8988T (cell line): Measurements from ENCODE around the gene TPD52L1.

Experiments used
- DNase-seq: peaks from one replicate; pipeline ENCODE4 v3.0.0; 2011

TPD52L1 gene

GRCh38 chr6:125246566-125246965, 93.0 kb downstream of the TPD52L1 start:
- DNase-seq, result no peak

GRCh38 chr6:125248136-125248535, 94.6 kb downstream of the TPD52L1 start:
- no peak for DNase-seq

- DNase-seq, result no peak
Observed at GRCh38 chr6:125250511-125250910, 96.9 kb downstream of the TPD52L1 start.

- DNase-seq, result no peak
Observed at GRCh38 chr6:125251516-125252220, 98.1 kb downstream of the TPD52L1 start.

- DNase-seq, result no peak
Observed at GRCh38 chr6:125252891-125253290, 99.3 kb downstream of the TPD52L1 start.

- no peak for DNase-seq
Observed at GRCh38 chr6:125253881-125254280, 100.3 kb downstream of the TPD52L1 start.

- no peak for DNase-seq
Observed at GRCh38 chr6:125254321-125254720, 100.7 kb downstream of the TPD52L1 start.

GRCh38 chr6:125255201-125255600, 101.6 kb downstream of the TPD52L1 start:
- DNase-seq, result no peak

- no peak for DNase-seq
Observed at GRCh38 chr6:125257351-125257750, 103.8 kb downstream of the TPD52L1 start.

- DNase-seq, result no peak
Observed at GRCh38 chr6:125258651-125259353, 105.2 kb downstream of the TPD52L1 start.

GRCh38 chr6:125259354-125259736, 105.8 kb downstream of the TPD52L1 start:
- DNase-seq, result no peak

- DNase-seq, result no peak
Observed at GRCh38 chr6:125262016-125263013, 108.7 kb downstream of the TPD52L1 start.

- no peak for DNase-seq
Observed at GRCh38 chr6:125264476-125264875, 110.9 kb downstream of the TPD52L1 start.

GRCh38 chr6:125267806-125268523, 114.4 kb downstream of the TPD52L1 start:
- DNase-seq, result no peak

GRCh38 chr6:125268765-125269164, 115.2 kb downstream of the TPD52L1 start:
- no peak for DNase-seq

- DNase-seq, result no peak
Observed at GRCh38 chr6:125269328-125269985, 115.9 kb downstream of the TPD52L1 start.

GRCh38 chr6:125270380-125270779, 116.8 kb downstream of the TPD52L1 start:
- no peak for DNase-seq

- no peak for DNase-seq
Observed at GRCh38 chr6:125271486-125272159, 118.0 kb downstream of the TPD52L1 start.

- no peak for DNase-seq
Observed at GRCh38 chr6:125273251-125273650, 119.7 kb downstream of the TPD52L1 start.

GRCh38 chr6:125273965-125274364, 120.4 kb downstream of the TPD52L1 start:
- peak; percentile 41 for DNase-seq

- DNase-seq, result no peak
Observed at GRCh38 chr6:125274935-125275334, 121.4 kb downstream of the TPD52L1 start.
